ENCODE measurements around the gene RIC1. TPM values are rescaled to one million over a fixed set of nuclear protein-coding genes. Genes with fewer than 3 reads are reported as not detected.

Gene RIC1
- total and polyA plus RNA-seq, 2 of the 13 experiments (the other 11 are each of a cell fraction or from before 2014, with no cell fraction given): 18.2 to 19.0 TPM

- 97% methylated on average over 1 of the region's 1 CpG for WGBS (ENCODE audit: low lambda C conversion rate)
- intact Hi-C loops (cut with micrococcal nuclease; ENCODE audit: unreplicated experiment) (no loop called here), in situ Hi-C loops (cut with HindIII; ENCODE audit: extremely low pct_ligation_motif_present, low pct_unique_long_range_greater_than_20kb) (no loop called here)
- CTCF ChIA-PET (ENCODE audit: low intra/inter-chr PET ratio, low total read pairs): no interaction called here
- Histone ChIP-seq H3K9ac (ENCODE audit: insufficient read depth, low read depth, low read length) (no peak overlapping the region), H3K4me1 (ENCODE audit: insufficient read depth, low read length) (no peaks in the 10 kb centered on the region), H3K27me3 (ENCODE audit: control insufficient read depth in 1 of 2, insufficient read depth in 2 of 2, low read length in 2 of 2) (no peaks in the 10 kb centered on the region), H3K4me2 (ENCODE audit: low read depth, low read length) (no peak overlapping the region), H3K27ac (ENCODE audit: extremely low read length, insufficient read depth, low read length) (no peak overlapping the region), H3K4me3 (replicated peaks in 1 of 3; ENCODE audit: insufficient read depth in 1 of 3, low read depth in 2 of 3, low read length in 3 of 3) (no peak overlapping the region), H3K36me3 (replicated peaks in 1 of 2; ENCODE audit: control insufficient read depth in 1 of 2, insufficient read depth in 2 of 2, low read length in 2 of 2) (peaks cover 6 to 57% of the 10 kb centered on the region in 2 experiments), H4K20me1 (ENCODE audit: insufficient read depth, low read length) (peaks cover 3% of the 10 kb centered on the region; the same call in 1 of the 2 replicates), H2AFZ (ENCODE audit: low read length) (no peak overlapping the region), H3K79me2 (ENCODE audit: insufficient read depth, low read length) (peaks cover 10% of the 10 kb centered on the region), H3K9me3 (ENCODE audit: low read length) (no peaks in the 10 kb centered on the region)
- no peak for FAIRE-seq
- DNase-seq (ENCODE audit: low spot score): no peak
- POLR2A ChIA-PET: no interaction called here
- BruUV-seq (replicated peaks): no TSS peak
- ATAC-seq: no peak
- TF ChIP-seq POLR2AphosphoS5 (IDR thresholded peaks at IDR 0.05; ENCODE audit: low read depth, low read length) (no peak), AGO1 (IDR thresholded peaks at IDR 0.05; ENCODE audit: low read depth, low read length, poor library complexity, severe bottlenecking) (no peak), NFIC (IDR thresholded peaks at IDR 0.05; ENCODE audit: low read length) (no peak), ZSCAN29 (CRISPR knock-in tag; conservative IDR thresholded peaks at IDR 0.05) (no peak), ZNF432 (CRISPR knock-in tag; IDR thresholded peaks at IDR 0.05; ENCODE audit: borderline replicate concordance) (no peak), HNRNPLL (IDR thresholded peaks at IDR 0.05; ENCODE audit: low read depth, low read length, poor library complexity, severe bottlenecking) (no peak), CENPT (CRISPR knock-in tag; IDR thresholded peaks at IDR 0.05; ENCODE audit: low read depth) (no peak), NR2C2 (CRISPR knock-in tag; IDR thresholded peaks at IDR 0.05; ENCODE audit: borderline replicate concordance) (no peak), ZNF788 (CRISPR knock-in tag; IDR thresholded peaks at IDR 0.05; ENCODE audit: borderline replicate concordance) (no peak), SCMH1 (CRISPR knock-in tag; IDR thresholded peaks at IDR 0.05; ENCODE audit: borderline replicate concordance) (no peak), HNRNPL (IDR thresholded peaks at IDR 0.05; ENCODE audit: low read depth, low read length) (no peak)
Measured at GRCh38 chr9:5793812-5794211, 164.9 kb downstream of the RIC1 start.
